ENCODE measurements around the gene MBOAT2. TPM values are rescaled to one million over a fixed set of nuclear protein-coding genes. Genes with fewer than 3 reads are reported as not detected.
"Not testable (repeated sequence)": the region's sequence is repeated elsewhere in the genome, so short reads cannot be mapped to it uniquely, and the experiment has no call there.

MBOAT2 gene
- total and polyA plus RNA-seq, 11 donors = 4.5 to 34.9 (median 16.1) TPM

GRCh38 chr2:8918412-8918811, 85.1 kb downstream of the MBOAT2 start:
- 96 to 98% (median 97%) methylated on average over 1 of the region's 1 CpG for WGBS, 4 donors

GRCh38 chr2:8915941-8916340, 87.5 kb downstream of the MBOAT2 start:
- ATAC-seq (no peak), DNase-seq (no peak)
- Histone ChIP-seq H3K9me3 (peaks cover 0 to 22% (median 0%) of the 10 kb centered on the region in 12 donors), H3K36me3 (no peaks in the 10 kb centered on the region), H3K27ac (no peak overlapping the region), H3K4me3 (no peak overlapping the region), H3K27me3 (no peaks in the 10 kb centered on the region), H3K4me1 (no peaks in the 10 kb centered on the region)
- intact Hi-C loops (cut with DNase I) = no loop called here
- TF ChIP-seq CTCF (IDR thresholded peaks at IDR 0.05) (no peak), POLR2A (IDR thresholded peaks at IDR 0.05) (no peak)
- WGBS, 4 donors = 93 to 100% (median 95%) methylated on average over 4 of the region's 4 CpGs

More at GRCh38 chr2:8918412-8918811, 85.1 kb downstream of the MBOAT2 start:
- ATAC-seq (no peak), DNase-seq (no peak)
- H3K4me1 ChIP-seq = no peaks in the 10 kb centered on the region
- peaks cover 0 to 5% (median 0%) of the 10 kb centered on the region in 12 donors for H3K9me3 ChIP-seq
- H3K4me3 ChIP-seq = no peak overlapping the region
- no peak overlapping the region for H3K27ac ChIP-seq
- H3K36me3 ChIP-seq = no peaks in the 10 kb centered on the region
- intact Hi-C loops (cut with DNase I) = no loop called here
- TF ChIP-seq POLR2A (IDR thresholded peaks at IDR 0.05) = no peak
- TF ChIP-seq CTCF (IDR thresholded peaks at IDR 0.05) = no peak
- no peaks in the 10 kb centered on the region for H3K27me3 ChIP-seq

- 97 to 99% (median 97%) methylated on average over 5 of the region's 5 CpGs for WGBS, 4 donors
- H3K4me3 ChIP-seq; H3K4me1 ChIP-seq; H3K27me3 ChIP-seq; intact Hi-C loops (cut with DNase I); H3K36me3 ChIP-seq; H3K27ac ChIP-seq; ATAC-seq; DNase-seq: not testable (repeated sequence)
- H3K9me3 ChIP-seq = peaks cover 0 to 27% (median 2%) of the 10 kb centered on the region in 12 donors
Measured at GRCh38 chr2:8913767-8914166, 89.7 kb downstream of the MBOAT2 start.

- no peak for ATAC-seq
- no peaks in the 10 kb centered on the region for H3K4me1 ChIP-seq
- H3K27me3 ChIP-seq = no peaks in the 10 kb centered on the region
- no peak overlapping the region for H3K27ac ChIP-seq
- 80 to 97% (median 96%) methylated on average over 3 of the region's 3 CpGs for WGBS, 4 donors
- H3K9me3 ChIP-seq = peaks cover 0 to 26% (median 3%) of the 10 kb centered on the region in 12 donors
- DNase-seq = no peak
- intact Hi-C loops (cut with DNase I) = no loop called here
- peaks cover 0 to 28% (median 0%) of the 10 kb centered on the region in 9 donors for H3K36me3 ChIP-seq
- H3K4me3 ChIP-seq = no peak overlapping the region
- TF ChIP-seq CTCF (IDR thresholded peaks at IDR 0.05) (no peak), POLR2A (IDR thresholded peaks at IDR 0.05) (no peak)
Measured at GRCh38 chr2:8907764-8908288, 95.7 kb downstream of the MBOAT2 start.

GRCh38 chr2:8903924-8904323, 99.6 kb downstream of the MBOAT2 start:
- H3K27ac ChIP-seq; ATAC-seq; H3K4me3 ChIP-seq; H3K4me1 ChIP-seq; DNase-seq; H3K27me3 ChIP-seq; intact Hi-C loops (cut with DNase I): not testable (repeated sequence)
- Histone ChIP-seq H3K36me3 (peaks cover 0 to 40% (median 0%) of the 10 kb centered on the region in 9 donors), H3K9me3 (peaks cover 0 to 25% (median 0%) of the 10 kb centered on the region in 12 donors)
- 94 to 97% (median 97%) methylated on average over 7 of the region's 7 CpGs for WGBS, 4 donors

GRCh38 chr2:8902757-8903156, 100.7 kb downstream of the MBOAT2 start:
- H3K4me3 ChIP-seq; ATAC-seq; H3K27ac ChIP-seq; intact Hi-C loops (cut with DNase I); H3K27me3 ChIP-seq; H3K4me1 ChIP-seq; DNase-seq: not testable (repeated sequence)
- peaks cover 0 to 33% (median 0%) of the 10 kb centered on the region in 9 donors for H3K36me3 ChIP-seq
- 97 to 98% (median 98%) methylated on average over 7 of the region's 7 CpGs for WGBS, 4 donors
- peaks cover 0 to 25% (median 0%) of the 10 kb centered on the region in 12 donors for H3K9me3 ChIP-seq

- WGBS, 4 donors = 70 to 79% (median 70%) methylated on average over 1 of the region's 1 CpG
- Histone ChIP-seq H3K9me3 (peaks cover 0 to 14% (median 0%) of the 10 kb centered on the region in 12 donors), H3K36me3 (peaks cover 0 to 14% (median 0%) of the 10 kb centered on the region in 9 donors)
- H3K4me3 ChIP-seq; H3K4me1 ChIP-seq; H3K27ac ChIP-seq; DNase-seq; ATAC-seq; intact Hi-C loops (cut with DNase I); H3K27me3 ChIP-seq: not testable (repeated sequence)
Measured at GRCh38 chr2:8897206-8897605, 106.3 kb downstream of the MBOAT2 start.

GRCh38 chr2:8896671-8897070, 106.8 kb downstream of the MBOAT2 start:
- 61 to 69% (median 64%) methylated on average over 5 of the region's 5 CpGs for WGBS, 4 donors
- H3K4me3 ChIP-seq; H3K9me3 ChIP-seq; intact Hi-C loops (cut with DNase I); H3K4me1 ChIP-seq; H3K27me3 ChIP-seq; ATAC-seq; DNase-seq; H3K36me3 ChIP-seq; H3K27ac ChIP-seq: not testable (repeated sequence)
